ENCODE data around the gene APEH. TPM values are rescaled to one million over a fixed set of nuclear protein-coding genes. Genes with fewer than 3 reads are reported as not detected.

The APEH gene
- total and polyA plus RNA-seq, 3 donors from 2014 or later = 72.3 to 94.5 (median 76.7) TPM

DNA sequence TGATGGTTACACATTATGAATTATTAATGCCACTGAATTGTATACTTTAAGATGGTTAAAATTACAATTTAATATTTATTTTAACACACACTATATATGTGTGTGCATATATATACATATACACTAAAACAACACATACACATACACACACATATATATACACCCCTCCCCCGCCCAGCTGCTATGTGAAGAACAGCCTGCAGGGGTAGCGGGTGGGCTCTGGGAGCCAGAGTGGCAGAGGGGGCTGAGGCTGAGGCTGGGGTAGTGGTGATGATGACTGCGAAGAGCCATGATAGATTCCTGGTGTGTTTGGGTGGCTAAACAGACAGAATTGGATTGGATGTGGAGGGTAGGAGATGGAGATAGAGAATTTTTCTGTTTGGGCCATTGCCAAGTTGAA lies 39.4 kb upstream of the APEH start:
- no peak for TF ChIP-seq POLR2A (IDR thresholded peaks at IDR 0.05)
- Histone ChIP-seq H3K4me3 (no peak overlapping the region), H3K27me3 (no peaks in the 10 kb centered on the region), H3K27ac (no peak overlapping the region), H3K36me3 (ENCODE audit: low read depth, missing control alignments) (no peaks in the 10 kb centered on the region), H3K4me1 (no peaks in the 10 kb centered on the region), H3K9me3 (no peaks in the 10 kb centered on the region)
- no peak for DNase-seq
- WGBS, 2 donors = 77 to 93% methylated on average over 3 of the region's 3 CpGs
- intact Hi-C loops (cut with DNase I; ENCODE audit: low total_unique reads) = no loop called here

DNA sequence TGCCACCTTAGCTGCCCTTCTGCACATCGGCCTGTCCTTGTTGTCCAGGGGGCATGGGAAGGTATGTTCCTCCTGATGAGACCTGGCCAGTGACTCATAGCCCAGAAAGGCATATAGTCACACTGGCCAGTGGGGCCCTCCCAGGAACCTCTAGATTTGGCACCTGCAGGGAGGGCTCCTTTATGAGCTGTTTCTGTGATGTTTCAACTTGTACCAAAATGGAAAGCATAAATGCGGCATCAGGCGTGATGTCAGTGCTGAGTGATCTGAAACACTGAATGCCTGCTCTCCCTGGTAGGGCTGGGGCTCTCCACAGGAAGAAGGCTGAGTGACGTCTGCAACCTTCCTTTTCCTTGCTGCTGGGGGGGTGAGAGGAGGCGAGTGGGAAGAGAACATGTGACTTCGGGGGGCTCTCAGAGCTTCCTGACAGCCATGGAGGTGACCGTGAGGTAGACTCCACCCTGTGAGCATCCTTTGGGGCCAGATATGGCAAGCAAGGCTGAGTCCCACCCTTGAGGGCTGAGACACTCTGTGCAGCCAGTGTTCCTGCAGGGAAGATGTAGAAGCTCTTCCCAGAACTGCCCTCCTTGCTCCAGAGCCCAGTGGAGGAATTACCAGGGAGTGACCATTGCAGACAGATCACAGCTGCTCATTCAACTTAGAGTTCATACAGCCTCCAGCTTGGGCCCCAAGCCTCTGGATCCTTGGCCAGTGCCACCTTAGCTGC lies 37.1 kb upstream of the APEH start:
- intact Hi-C loops (cut with DNase I; ENCODE audit: low total_unique reads) = no loop called here
- Histone ChIP-seq H3K27me3 (no peaks in the 10 kb centered on the region), H3K4me3 (no peak overlapping the region), H3K9me3 (no peaks in the 10 kb centered on the region), H3K27ac (no peak overlapping the region), H3K36me3 (ENCODE audit: low read depth, missing control alignments) (no peaks in the 10 kb centered on the region), H3K4me1 (no peaks in the 10 kb centered on the region)
- no peak for DNase-seq
- WGBS, 2 donors = 74 to 80% methylated on average over 6 to 7 of the region's 7 CpGs
- TF ChIP-seq, protein P1, sequence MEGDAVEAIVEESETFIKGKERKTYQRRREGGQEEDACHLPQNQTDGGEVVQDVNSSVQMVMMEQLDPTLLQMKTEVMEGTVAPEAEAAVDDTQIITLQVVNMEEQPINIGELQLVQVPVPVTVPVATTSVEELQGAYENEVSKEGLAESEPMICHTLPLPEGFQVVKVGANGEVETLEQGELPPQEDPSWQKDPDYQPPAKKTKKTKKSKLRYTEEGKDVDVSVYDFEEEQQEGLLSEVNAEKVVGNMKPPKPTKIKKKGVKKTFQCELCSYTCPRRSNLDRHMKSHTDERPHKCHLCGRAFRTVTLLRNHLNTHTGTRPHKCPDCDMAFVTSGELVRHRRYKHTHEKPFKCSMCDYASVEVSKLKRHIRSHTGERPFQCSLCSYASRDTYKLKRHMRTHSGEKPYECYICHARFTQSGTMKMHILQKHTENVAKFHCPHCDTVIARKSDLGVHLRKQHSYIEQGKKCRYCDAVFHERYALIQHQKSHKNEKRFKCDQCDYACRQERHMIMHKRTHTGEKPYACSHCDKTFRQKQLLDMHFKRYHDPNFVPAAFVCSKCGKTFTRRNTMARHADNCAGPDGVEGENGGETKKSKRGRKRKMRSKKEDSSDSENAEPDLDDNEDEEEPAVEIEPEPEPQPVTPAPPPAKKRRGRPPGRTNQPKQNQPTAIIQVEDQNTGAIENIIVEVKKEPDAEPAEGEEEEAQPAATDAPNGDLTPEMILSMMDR (IDR thresholded peaks at IDR 0.05) = no peak
- TF ChIP-seq POLR2A (IDR thresholded peaks at IDR 0.05) = no peak

GRCh38 chr3:49638445-49638844 lies 35.7 kb upstream of the APEH start:
- DNase-seq = no peak
- Histone ChIP-seq H3K27ac (no peak overlapping the region), H3K4me1 (no peaks in the 10 kb centered on the region), H3K4me3 (no peak overlapping the region), H3K36me3 (ENCODE audit: low read depth, missing control alignments) (no peaks in the 10 kb centered on the region), H3K27me3 (no peaks in the 10 kb centered on the region), H3K9me3 (no peaks in the 10 kb centered on the region)
- intact Hi-C loops (cut with DNase I; ENCODE audit: low total_unique reads) = no loop called here
- 77 to 80% methylated on average over 8 of the region's 8 CpGs for WGBS, 2 donors
- TF ChIP-seq, protein P1 (IDR thresholded peaks at IDR 0.05) = no peak
- TF ChIP-seq POLR2A (IDR thresholded peaks at IDR 0.05) = no peak

GRCh38 chr3:49639551-49639950 lies 34.6 kb upstream of the APEH start:
- H3K27ac ChIP-seq = no peak overlapping the region
- TF ChIP-seq, protein P1 (IDR thresholded peaks at IDR 0.05) = no peak
- WGBS, 2 donors = 91 to 100% methylated on average over 2 of the region's 2 CpGs
- H3K4me3 ChIP-seq = no peak overlapping the region
- no peaks in the 10 kb centered on the region for H3K36me3 ChIP-seq (ENCODE audit: low read depth, missing control alignments)
- no peaks in the 10 kb centered on the region for H3K9me3 ChIP-seq
- no peak for DNase-seq
- no peaks in the 10 kb centered on the region for H3K4me1 ChIP-seq
- no peaks in the 10 kb centered on the region for H3K27me3 ChIP-seq
- intact Hi-C loops (cut with DNase I; ENCODE audit: low total_unique reads) = no loop called here

DNA sequence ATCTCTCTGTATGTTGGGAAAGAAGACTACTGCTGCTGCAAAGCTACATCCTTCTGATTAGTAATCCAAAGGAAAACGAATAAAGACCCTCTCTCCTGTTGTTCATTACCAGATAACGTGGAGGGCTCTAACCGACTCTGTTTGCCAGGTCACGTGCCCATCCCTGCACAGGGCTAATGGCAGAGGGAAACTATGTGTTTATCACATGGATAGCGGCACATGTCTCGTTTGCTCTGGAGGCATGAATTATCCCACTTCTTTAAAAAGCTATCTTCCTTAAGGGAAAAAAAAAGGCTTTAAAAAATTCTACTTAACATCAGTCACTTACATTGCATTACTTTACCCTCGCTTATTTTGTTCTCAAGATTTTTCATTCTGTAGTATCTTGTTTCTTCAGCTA lies 32.9 kb upstream of the APEH start:
- no peak overlapping the region for H3K4me3 ChIP-seq
- no peak for DNase-seq
- TF ChIP-seq, protein P1 (IDR thresholded peaks at IDR 0.05) = no peak
- no peak for TF ChIP-seq POLR2A (IDR thresholded peaks at IDR 0.05)
- H3K27me3 ChIP-seq = no peaks in the 10 kb centered on the region
- no peak overlapping the region for H3K27ac ChIP-seq
- no peaks in the 10 kb centered on the region for H3K4me1 ChIP-seq
- intact Hi-C loops (cut with DNase I; ENCODE audit: low total_unique reads) = no loop called here
- no peaks in the 10 kb centered on the region for H3K36me3 ChIP-seq (ENCODE audit: low read depth, missing control alignments)
- H3K9me3 ChIP-seq = no peaks in the 10 kb centered on the region
- WGBS, 2 donors = 72% methylated on average over 7 of the region's 7 CpGs

All from testis (tissue), 3 donors.